Stimulated activated CD8-positive, alpha-beta memory T cell treated with anti-CD3 and anti-CD28 coated beads, Interleukin-7, amount 100 ng/mL, for 24 hours (primary cell): ENCODE measurements around the gene SHISA5.

Experiments
- DNase-seq: peaks from one replicate; pipeline ENCODE4 v3.0.0-alpha.2; 2020; ENCODE audit warnings: low read depth

SHISA5 gene

DNA sequence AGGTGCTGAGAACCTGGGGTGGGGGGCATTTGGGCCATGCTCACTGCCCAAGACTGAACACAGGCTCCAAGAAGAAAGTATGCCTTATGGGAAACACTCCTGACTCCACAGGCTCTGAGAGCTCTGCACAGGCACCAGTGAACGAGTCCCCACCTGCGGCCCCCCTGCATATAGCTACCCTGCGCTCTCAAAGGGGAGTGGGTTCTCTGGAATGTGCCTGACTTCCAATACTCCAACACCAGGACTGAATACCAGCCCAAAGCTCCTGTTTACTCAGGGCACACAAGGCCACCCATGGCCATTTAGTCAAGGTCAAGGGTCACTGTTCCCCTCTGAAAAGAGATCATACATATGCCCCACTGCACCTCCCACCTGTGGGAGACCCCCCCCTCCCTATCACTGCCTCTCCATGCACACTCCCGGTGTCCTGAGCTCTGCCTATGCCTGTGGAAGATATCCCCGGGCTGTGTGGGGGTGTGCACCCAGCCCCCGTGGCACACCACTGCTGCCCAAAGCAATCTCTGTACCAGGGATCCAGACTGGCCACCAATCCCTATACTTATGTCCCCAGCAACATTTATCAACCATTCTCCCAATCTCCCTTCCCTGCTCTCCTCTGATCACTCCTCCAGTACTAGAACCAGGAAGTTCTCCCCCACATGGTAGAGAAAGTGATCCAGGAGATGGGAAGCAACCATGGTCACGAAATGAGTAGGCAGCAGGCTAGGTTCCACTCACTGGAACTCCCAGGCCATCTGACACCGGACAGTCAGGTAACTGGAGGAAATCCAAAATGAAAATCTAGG, 72.5 kb downstream of the SHISA5 start:
- DNase-seq = no peak

DNA sequence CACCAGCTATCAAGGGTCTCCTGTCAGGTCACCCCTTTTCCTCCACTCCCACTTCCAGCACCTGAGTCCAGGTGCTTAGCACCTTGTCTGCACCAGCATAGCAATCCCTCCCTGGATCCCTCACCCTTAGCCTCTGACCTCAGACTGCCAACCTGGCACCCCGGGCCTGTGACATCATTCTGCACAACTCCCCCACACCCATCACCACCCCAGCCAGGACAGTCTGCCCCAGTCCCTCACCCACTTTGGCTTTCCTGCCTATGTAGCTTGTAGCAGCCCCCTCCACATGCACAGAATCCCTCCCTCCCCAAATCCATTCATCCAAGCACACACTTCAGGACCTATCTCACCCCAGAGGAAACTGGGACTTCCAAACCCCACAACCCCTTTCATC, 73.3 kb downstream of the SHISA5 start:
- no peak for DNase-seq

DNA sequence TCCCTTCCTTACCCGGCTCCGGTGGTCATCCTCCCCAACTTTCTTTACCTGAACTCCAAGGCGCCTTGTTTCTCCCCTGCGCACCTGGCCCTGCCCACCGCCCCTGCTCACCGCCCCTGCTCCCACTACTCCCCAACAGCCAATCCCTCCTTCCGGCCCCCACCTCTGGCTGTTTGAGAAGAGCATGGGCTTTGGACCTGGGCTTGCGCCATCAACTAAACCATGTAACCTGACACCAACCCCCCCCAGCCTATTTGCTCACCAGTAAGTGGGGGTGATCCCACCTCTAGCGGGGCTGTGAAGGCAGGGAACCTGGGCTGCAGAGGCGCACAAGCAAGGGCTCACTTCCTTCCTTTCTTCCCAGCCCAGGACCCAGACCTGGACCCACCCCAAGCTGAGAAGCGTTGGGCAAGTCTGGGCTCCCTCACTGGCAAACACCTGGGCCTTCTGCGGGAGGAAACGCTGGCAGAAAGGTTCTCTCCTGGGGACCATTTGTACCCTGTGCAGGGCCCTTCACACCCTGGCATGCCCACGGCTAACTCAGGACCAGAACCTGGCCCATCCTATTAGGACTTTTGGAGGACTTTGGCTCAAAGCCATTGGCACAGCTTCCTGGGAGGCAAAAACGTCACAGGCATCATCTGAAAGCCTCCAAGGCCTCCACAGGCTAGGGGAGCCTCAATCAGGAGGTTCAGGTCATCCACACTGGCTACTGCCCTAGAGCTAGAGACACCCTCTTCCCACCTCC, 73.8 kb downstream of the SHISA5 start, which contains the start of gene PLXNB1:
Gene PLXNB1, minus strand, starts transcription at position 127 of the 748 bp plus-strand sequence. CDS start 5,475 bp downstream, outside the sequence.
- no peak for DNase-seq

DNA sequence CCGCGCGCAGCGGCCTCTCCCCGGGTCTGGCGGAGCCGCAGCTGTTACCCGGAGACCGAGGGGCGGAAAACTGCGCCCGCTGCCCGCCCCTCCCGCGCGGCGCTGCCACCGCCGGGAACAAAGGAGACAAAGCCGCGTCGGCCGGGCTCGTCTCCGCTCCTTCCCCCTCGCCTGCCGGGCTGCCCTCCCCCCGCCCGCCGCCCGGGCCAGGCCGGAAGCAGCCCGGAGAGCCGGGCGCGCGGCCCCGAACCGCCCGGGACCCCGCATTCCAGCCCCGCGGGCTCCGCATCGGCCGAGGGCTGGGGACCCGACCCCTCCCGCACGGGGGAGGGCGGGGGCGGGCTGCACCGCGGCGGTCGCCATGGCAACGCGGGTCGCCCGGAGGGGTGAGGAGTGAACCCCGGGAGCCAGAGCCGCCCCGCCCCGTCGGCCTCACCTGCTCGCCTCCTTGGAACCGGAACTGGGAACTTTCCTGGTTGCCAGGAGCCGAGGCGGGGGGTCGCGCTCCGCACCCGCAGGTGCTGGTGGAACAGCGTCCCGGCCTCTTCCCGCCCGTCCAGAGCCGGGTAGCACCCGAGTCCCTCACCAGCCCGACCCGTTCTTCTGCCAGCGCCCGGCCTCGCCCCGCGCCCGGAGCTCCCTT, 74.5 kb downstream of the SHISA5 start:
- peak; percentile 20 for DNase-seq

DNA sequence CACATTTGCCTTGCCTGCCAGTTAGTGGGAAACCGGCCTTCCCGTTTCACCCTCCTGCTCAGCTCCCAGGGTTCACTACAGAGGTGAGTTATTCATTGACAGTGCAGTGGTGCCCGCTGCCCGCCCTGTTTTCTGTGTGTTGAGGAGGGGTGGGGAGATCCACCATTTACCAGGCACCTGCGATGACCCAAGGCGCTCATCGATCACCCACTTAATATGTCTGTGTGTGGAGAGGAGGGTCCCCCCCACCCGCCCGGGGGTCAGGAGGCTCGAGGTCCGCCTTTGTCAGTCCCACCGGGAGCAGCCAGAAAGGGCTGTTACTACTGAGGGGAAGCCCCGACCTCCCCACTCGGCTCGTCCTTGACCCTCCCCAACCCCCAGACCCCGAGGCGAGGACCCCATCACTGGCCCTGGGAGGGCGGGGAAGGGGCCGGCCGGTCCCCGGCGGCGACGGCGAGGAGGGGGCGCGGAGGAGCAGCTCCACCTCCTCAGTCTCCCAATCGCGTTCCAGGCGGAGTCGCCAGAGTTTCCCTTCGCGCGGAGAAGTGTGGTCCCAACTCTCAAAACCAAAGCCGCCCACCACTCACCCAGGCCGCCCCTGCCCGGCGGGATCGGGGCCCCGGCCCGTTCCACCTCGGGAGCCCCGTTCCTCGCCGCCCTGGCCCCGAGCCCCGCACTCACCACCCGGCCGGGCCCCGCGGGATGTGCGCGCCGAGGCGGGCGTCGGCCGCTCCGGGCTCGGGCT, 75.2 kb downstream of the SHISA5 start:
- no peak for DNase-seq

- DNase-seq = no peak
Observed at GRCh38 chr3:48428088-48428571, 75.8 kb downstream of the SHISA5 start.

DNA sequence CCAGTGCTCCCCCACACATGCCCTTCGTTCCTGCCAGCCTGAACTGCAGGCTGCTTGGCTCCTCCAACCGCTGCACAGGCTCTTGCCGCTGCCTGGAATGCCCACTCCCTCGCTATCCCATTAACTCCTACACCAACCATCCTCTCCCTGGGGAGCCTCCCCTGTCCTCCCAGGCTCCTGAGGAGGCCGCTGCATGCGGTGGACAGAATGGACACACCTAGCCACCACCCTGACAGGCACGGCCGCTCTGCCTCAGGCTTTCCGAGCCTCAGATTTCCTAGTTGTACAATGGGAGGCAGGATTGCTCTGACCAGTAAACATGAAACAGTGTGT, 76.4 kb downstream of the SHISA5 start:
- DNase-seq = no peak

DNA sequence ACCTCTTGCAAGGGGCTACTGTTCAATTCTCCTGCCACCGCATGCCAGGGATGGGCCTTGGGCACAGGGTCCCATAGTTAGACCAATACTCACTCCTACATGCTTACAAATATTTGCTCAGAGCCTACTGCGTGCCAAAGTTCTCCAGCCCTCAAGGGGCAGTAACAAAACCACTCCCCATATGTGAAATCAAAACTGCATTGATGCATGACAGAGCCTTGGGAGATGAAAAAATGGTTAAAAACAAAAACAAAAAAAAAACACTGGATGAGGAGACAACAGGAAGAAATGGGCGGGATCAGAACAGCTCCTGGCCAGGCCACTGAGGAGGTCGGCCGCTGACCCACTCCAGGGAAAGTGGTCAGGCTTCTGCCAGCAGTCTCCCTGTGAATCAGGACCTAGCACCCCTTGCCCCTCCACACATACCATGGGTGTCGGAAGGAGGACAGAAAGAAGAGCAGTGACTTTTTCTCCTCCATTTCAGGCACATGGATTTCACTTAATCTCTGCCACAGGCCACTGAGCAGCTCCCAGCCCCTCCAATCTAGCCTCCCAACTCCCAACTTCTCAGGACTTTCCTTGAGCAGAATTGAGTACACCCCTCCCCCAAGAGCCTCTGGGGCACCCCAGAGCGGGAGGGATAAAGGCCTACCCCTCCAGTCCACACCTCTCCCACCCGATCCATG, 76.9 kb downstream of the SHISA5 start:
- no peak for DNase-seq

DNA sequence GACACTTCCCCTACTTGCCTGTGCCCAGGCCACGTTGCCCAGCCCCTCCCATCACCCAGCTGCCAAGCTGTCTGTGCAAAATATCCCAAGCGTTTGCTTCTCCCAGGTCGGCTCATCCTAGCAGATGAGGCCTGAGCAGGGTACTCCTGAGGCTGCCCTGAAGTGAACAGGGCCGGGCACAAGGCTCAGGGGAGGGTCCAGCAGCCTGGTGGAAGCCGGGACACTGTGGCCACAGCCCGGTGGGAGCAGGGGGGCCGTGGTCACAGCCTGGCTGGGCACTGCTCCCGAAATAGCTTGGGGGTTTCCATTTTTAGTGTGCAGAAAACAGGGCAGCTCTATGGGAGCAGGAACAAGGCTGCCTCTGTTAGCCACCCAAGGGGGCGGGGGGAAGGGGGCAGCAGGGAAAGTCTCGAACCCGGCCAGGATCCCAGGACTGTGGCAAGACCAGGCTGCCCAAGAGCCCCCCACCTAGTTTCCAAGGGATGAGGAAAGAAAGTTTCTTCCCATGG, 77.5 kb downstream of the SHISA5 start:
- DNase-seq = no peak

GRCh38 chr3:48425281-48425812, 78.6 kb downstream of the SHISA5 start:
- no peak for DNase-seq

DNA sequence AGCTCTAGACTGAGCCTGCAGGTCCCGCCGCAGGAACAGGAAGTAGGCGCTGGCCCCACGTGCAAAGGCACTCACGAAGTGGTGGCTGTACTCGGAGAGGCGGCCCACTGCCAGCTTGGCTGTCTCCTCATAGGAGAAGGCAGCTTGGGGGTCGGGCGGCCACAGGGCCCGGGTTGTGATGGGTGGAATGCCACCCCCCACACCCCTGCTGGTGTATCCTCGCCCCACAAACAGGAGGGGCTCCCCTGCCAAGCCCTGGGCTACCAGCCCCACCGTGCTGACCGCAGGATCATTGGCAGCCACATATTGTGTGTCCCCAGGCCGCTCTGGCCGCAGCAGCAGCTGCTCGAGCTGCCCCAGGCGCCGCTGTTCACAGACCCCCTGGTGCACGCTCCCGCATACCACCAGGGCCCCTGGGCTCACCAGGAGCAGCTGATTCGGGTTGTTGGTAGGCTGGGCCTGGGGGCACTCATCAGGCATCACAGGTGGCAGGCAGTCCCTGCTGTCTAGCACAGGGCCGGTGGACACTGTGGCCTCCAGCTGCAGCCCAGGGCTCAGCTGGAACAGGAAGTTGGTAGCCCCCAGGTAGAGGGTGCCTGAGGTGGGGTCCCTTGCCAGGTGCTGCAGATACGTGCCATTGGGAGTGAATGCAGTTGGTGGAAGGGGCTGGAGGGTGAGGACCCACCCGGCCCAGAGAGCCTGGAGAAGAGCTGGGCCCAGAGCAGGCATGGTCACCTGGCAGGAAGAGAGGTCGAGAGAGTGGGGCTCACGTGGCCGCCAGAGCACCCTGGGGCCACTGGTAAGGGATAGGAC, 79.9 kb downstream of the SHISA5 start:
- no peak for DNase-seq

- no peak for DNase-seq
Observed at GRCh38 chr3:48423241-48423882, 80.6 kb downstream of the SHISA5 start.

GRCh38 chr3:48422681-48423080, 81.3 kb downstream of the SHISA5 start:
- no peak for DNase-seq

- no peak for DNase-seq
Observed at GRCh38 chr3:48422272-48422671, 81.7 kb downstream of the SHISA5 start.

DNA sequence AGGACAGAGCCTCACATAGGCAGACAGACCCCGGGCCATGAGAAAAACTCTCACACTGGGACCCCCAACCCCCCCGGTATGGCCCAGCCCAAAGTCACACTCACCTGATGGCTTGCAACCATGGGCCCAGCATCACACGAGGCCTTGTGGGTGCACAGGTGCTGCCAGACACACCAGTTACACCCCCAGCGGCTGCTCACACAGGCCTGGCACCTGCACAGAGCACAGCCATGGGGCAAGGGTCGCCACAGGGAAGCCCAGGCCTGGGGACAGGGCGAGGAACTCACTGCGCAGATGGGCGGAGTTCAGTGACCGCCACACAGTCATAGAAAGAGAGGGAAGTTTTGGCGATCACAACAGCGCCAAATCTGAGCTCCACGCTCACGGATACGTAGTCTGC, 83.4 kb downstream of the SHISA5 start:
- DNase-seq = no peak

GRCh38 chr3:48419597-48419996, 84.4 kb downstream of the SHISA5 start:
- DNase-seq = no peak

DNA sequence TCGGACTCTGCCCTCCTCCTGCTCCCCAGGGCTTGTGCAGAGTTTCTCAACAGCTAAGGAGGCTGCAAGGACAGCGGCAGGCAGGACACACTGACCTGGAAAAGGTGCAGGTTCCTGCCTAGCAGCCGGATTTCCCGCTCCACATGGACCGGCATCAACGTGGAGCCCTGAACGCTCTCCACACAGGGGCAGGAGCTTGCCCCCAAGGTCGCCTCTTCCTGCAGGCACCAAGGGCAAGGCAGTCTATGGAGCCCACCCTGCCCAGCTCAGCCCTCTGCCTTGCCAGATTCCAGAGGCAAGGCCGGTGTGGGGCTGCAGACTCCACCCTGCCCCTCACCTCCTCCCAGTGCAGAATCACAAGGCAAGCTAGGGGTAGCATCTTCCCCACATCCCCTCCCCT, 84.8 kb downstream of the SHISA5 start:
- no peak for DNase-seq

DNA sequence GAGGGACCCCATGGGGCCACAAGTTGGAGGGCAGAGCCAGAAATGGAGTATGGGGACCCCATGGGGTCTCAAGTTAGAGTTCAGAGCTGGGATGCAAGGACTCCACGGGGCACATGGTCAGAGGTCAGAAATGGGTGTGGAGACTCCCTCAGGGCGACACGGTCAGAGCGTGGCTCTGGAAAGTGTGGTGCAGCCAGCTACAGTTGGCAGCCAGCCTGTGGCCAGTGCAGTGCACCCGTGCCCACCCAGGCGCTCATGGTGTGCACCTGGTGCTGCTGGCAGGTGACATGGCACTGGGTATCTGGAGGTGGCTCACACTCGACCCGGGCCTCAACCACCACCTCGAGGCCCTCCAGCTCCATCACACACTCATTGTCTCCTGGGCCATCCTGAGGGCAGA, 85.3 kb downstream of the SHISA5 start:
- no peak for DNase-seq

DNA sequence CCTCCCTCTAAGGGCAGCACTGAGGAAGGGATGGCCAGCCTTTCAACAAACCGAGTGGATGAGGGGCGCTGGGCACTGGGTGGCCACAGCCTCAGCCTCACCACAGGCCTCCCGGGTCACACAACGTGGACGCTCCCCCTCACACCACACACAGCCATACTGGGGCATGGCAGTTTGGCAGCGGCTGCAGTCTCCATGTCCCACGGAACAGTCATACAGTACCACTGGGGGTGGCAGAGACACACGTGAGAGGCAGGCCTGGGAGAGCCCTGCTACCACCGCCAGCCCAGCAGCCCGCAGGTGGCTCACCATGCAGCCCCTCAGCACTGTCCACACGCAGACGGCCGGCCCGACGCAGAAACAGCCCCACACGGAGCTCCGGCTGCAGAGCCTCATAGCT, 85.8 kb downstream of the SHISA5 start:
- DNase-seq = no peak
